ENCODE results near the gene FOXP1. TPM values are rescaled to one million over a fixed set of nuclear protein-coding genes. Genes with fewer than 3 reads are reported as not detected.

FOXP1 gene
- total and polyA plus RNA-seq, 2 experiments from 2014 or later = 121 to 132 TPM

DNA sequence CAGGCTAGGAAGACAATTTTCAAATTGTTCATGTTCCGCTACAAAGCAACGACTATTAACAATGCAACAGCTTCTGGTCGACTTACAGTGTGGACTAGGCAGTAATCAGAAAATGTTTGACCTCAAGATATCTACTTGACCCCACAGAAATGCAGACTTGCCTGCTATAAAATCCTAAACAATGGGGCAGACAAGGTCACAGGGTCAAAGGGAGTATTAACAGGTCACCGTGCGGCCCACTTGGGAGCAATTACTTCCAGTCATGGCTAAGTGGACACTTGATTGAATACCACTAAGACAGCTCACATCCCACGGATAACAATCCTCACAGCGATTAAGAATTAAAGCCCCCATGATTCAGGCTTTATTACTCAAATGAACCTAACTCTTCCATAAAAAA lies 58.9 kb downstream of the FOXP1 start:
- Histone ChIP-seq H3K27ac (peak overlapping the region; percentile 42), H3K4me3 (no peak overlapping the region), H3K4me1 (ENCODE audit: low read depth) (peaks cover 35% of the 10 kb centered on the region), H3K9me3 (ENCODE audit: low read depth) (no peaks in the 10 kb centered on the region), H3K27me3 (no peaks in the 10 kb centered on the region), H3K36me3 (no peaks in the 10 kb centered on the region)
- TF ChIP-seq, protein P1, sequence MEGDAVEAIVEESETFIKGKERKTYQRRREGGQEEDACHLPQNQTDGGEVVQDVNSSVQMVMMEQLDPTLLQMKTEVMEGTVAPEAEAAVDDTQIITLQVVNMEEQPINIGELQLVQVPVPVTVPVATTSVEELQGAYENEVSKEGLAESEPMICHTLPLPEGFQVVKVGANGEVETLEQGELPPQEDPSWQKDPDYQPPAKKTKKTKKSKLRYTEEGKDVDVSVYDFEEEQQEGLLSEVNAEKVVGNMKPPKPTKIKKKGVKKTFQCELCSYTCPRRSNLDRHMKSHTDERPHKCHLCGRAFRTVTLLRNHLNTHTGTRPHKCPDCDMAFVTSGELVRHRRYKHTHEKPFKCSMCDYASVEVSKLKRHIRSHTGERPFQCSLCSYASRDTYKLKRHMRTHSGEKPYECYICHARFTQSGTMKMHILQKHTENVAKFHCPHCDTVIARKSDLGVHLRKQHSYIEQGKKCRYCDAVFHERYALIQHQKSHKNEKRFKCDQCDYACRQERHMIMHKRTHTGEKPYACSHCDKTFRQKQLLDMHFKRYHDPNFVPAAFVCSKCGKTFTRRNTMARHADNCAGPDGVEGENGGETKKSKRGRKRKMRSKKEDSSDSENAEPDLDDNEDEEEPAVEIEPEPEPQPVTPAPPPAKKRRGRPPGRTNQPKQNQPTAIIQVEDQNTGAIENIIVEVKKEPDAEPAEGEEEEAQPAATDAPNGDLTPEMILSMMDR (IDR thresholded peaks at IDR 0.05; ENCODE audit: low read depth, low read length) = no peak
- DNase-seq (ENCODE audit: low read depth in 1 of 2, low spot score in 1 of 2) = peak in 1 of 2 donors; percentile 77

DNA sequence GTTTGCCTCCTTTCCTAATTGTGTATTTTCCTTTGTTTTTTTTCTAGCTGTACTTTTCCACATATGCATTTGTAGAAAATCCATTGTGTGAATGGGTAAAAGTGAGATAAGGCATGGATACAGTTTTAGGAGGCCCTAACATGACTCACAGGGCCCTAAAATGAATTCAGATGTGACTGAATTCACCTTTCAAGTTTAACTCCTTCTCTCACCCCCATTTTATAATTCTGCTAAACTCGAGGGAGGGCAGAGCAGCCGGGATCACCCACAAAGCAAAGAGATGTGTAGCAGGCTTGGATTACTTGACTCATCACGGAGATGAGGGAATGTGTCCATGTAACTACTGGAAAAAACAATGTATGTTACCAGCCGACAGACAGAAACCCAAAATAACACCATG lies 59.9 kb downstream of the FOXP1 start:
- H3K27ac ChIP-seq = peak overlapping the region; percentile 42
- DNase-seq (ENCODE audit: low read depth in 1 of 2, low spot score in 1 of 2) = no peak

DNA sequence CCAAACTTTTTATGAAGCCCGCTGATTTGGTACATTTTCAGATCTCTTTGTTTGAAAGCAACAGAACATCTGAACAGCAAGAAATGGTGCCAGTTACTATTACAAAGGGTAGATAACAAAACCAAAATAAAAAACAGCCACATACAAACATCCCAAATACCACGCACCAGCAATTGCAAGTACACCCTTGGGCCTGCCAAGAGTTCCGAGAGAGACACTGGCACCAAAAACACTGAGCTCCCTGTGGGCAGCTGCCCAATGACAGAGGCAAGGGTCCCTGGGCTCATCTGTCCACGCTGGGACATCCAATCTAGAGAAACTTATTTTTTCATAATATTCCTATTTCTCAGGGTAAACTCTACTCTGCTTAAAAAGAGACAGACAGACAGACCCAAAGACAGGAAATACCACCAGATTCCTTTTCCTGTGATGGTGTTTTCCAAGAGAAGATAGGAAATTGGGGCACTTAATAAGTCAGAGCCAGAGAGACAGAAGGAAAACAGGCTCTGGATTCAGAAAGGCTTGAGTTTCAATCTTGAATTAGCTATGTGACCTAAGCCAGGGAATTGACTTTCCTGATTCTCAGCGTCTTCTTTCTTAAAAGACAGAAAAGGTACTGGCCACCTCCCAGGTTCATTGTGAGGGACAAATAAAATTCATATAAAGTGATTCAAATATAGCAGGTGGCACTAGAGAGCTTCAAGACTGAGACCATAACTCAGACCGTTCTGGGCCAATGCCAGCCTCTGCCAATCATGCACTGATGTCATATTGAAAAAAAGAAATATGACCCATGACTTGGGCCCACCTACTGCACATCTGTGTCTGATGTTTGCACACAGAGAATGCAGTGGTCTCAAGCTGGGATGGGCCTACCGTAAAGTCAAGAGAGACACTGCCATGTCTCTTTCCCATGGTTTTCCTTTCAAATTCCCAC lies 61.3 kb downstream of the FOXP1 start:
- no peaks in the 10 kb centered on the region for H3K36me3 ChIP-seq
- TF ChIP-seq, protein P1 (IDR thresholded peaks at IDR 0.05; ENCODE audit: low read depth, low read length) = no peak
- DNase-seq (ENCODE audit: low read depth in 1 of 2, low spot score in 1 of 2) = peak in 1 of 2 donors; percentile 23
- no peak overlapping the region for H3K27ac ChIP-seq
- peaks cover 39% of the 10 kb centered on the region for H3K4me1 ChIP-seq (ENCODE audit: low read depth)
- no peaks in the 10 kb centered on the region for H3K9me3 ChIP-seq (ENCODE audit: low read depth)
- H3K27me3 ChIP-seq = no peaks in the 10 kb centered on the region
- H3K4me3 ChIP-seq = no peak overlapping the region

More for the DNA sequence above, 59.9 kb downstream of the FOXP1 start:
- H3K36me3 ChIP-seq = no peaks in the 10 kb centered on the region
- H3K9me3 ChIP-seq (ENCODE audit: low read depth) = no peaks in the 10 kb centered on the region
- TF ChIP-seq, protein P1 (IDR thresholded peaks at IDR 0.05; ENCODE audit: low read depth, low read length) = no peak
- H3K4me3 ChIP-seq = no peak overlapping the region
- H3K4me1 ChIP-seq (ENCODE audit: low read depth) = peaks cover 39% of the 10 kb centered on the region
- no peaks in the 10 kb centered on the region for H3K27me3 ChIP-seq

DNA sequence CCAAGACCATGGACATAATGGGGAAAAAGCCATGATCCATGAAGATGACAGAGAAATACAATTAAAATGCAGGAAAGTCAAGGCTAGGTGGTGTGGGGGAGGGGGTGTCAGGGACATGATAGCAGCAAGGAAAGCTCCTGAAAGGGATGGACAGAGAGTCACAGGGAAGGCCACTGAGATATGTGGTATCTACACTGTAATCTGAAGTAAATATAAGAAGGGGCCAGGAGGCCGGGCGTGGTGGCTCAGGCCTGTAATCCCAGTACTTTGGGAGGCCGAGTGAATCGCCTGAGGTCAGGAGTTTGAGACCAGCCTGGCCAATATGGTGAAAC lies 62.5 kb downstream of the FOXP1 start:
- Histone ChIP-seq H3K36me3 (no peaks in the 10 kb centered on the region), H3K27ac (no peak overlapping the region), H3K4me3 (no peak overlapping the region), H3K4me1 (ENCODE audit: low read depth) (peaks cover 39% of the 10 kb centered on the region), H3K9me3 (ENCODE audit: low read depth) (no peaks in the 10 kb centered on the region), H3K27me3 (no peaks in the 10 kb centered on the region)
- TF ChIP-seq, protein P1 (IDR thresholded peaks at IDR 0.05; ENCODE audit: low read depth, low read length) = no peak
- no peak for DNase-seq (ENCODE audit: low read depth in 1 of 2, low spot score in 1 of 2)

DNA sequence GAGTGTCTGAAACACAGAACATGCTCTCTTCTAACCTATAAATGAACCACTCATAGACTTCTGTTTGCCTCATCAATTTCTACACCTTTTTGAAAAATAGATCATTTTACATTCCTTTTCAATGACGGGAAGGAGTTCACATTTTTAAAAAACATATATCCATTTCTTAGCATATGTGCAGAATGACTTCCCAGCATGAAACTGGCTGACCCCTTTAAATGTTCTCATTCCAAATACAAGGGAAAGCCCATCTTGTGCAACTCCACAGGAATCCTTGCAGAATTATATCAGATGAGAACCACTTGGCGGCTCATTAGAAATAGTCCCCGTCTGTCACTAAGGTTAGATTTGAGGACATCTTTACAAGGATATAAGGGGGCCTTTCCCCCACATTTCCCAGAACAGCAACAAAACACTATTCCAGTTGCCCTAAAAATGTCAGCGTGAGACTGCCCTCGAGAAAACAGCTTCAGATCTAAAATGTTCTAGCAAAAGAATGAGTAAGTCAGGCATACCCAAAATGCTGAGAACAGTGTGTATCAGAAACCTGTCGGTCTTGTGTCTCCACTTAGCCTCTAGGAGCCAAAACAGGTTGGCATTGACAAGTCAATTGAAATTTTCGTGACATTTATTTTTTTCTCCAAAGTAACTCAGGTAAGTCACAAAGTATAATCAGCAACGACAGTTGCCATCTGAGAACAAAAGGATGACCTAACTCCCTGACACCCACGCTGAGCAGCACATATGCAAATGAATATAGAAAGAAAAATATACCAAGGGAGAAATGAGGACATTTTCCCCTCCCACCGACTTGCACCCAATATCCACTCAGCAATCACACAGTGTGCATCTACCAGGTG lies 63.1 kb downstream of the FOXP1 start:
- no peaks in the 10 kb centered on the region for H3K27me3 ChIP-seq
- peak in 1 of 2 donors; percentile 36 for DNase-seq (ENCODE audit: low read depth in 1 of 2, low spot score in 1 of 2)
- H3K27ac ChIP-seq = no peak overlapping the region
- no peak overlapping the region for H3K4me3 ChIP-seq
- H3K4me1 ChIP-seq (ENCODE audit: low read depth) = peaks cover 37% of the 10 kb centered on the region
- TF ChIP-seq, protein P1 (IDR thresholded peaks at IDR 0.05; ENCODE audit: low read depth, low read length) = no peak
- H3K36me3 ChIP-seq = no peaks in the 10 kb centered on the region
- H3K9me3 ChIP-seq (ENCODE audit: low read depth) = no peaks in the 10 kb centered on the region

Measured in cardiac muscle cell (in vitro differentiated cells and primary cell).